Measurements from ENCODE around the gene KCNAB1.

The KCNAB1 gene

DNA sequence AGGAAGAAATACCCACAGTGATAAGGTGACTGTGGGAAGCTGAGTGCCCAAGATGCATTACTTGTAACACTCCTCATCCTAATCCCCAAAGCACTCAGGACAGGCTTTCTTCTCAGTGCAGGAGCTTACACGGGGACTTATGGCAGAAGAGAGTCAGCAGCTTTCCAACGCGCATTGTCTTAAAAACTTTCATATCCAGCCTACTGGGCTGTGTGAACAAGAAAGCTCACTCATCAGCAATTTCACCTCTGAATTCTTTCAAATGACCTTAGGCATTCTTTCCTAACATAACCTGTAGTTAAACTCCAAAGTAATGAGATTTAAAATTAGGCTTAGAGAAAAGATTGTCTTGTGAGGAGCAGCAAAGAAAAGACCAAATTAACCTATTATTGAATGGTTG is 132.3 kb downstream of the KCNAB1 start:
- H3K36me3 ChIP-seq (replicated peaks; ENCODE audit: insufficient read depth, low read length): no peaks in the 10 kb centered on the region
- H3K79me2 ChIP-seq (ENCODE audit: low read length): no peaks in the 10 kb centered on the region
- no peaks in the 10 kb centered on the region for H3K9me2 ChIP-seq (replicated peaks; ENCODE audit: insufficient read depth, low read length)
- no peaks in the 10 kb centered on the region for H3F3A ChIP-seq (ENCODE audit: insufficient read depth, low read length)
- no peak for DNase-seq
- no peak overlapping the region for H2AFZ ChIP-seq (ENCODE audit: low read length)
- H4K20me1 ChIP-seq (ENCODE audit: insufficient read depth, low read length): no peaks in the 10 kb centered on the region
- no peak overlapping the region for H3K27ac ChIP-seq (ENCODE audit: low read length)
- no peak overlapping the region for H3K4me2 ChIP-seq (ENCODE audit: low read depth, low read length)
- H3K9me3 ChIP-seq (replicated peaks; ENCODE audit: insufficient read depth, low read length): no peaks in the 10 kb centered on the region
- no peak overlapping the region for H3K4me3 ChIP-seq (ENCODE audit: low read length)
- no peak for TF ChIP-seq EZH2phosphoT487 (IDR thresholded peaks at IDR 0.05; ENCODE audit: low read length)
- no peak for TF ChIP-seq EZH2 (optimal IDR thresholded peaks at IDR 0.05; ENCODE audit: low read depth, low read length)
- TF ChIP-seq, protein P1, sequence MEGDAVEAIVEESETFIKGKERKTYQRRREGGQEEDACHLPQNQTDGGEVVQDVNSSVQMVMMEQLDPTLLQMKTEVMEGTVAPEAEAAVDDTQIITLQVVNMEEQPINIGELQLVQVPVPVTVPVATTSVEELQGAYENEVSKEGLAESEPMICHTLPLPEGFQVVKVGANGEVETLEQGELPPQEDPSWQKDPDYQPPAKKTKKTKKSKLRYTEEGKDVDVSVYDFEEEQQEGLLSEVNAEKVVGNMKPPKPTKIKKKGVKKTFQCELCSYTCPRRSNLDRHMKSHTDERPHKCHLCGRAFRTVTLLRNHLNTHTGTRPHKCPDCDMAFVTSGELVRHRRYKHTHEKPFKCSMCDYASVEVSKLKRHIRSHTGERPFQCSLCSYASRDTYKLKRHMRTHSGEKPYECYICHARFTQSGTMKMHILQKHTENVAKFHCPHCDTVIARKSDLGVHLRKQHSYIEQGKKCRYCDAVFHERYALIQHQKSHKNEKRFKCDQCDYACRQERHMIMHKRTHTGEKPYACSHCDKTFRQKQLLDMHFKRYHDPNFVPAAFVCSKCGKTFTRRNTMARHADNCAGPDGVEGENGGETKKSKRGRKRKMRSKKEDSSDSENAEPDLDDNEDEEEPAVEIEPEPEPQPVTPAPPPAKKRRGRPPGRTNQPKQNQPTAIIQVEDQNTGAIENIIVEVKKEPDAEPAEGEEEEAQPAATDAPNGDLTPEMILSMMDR (IDR thresholded peaks at IDR 0.05; ENCODE audit: low read length): no peak
- no peak overlapping the region for H3K9ac ChIP-seq (ENCODE audit: low read length)
- H3K4me1 ChIP-seq (ENCODE audit: low read length): 0 out of 2 replicates have a peak, but pooled peaks cover 6% of the 10 kb centered on the region
- no peaks in the 10 kb centered on the region for H3K27me3 ChIP-seq (replicated peaks; ENCODE audit: insufficient read depth, low read length)

DNA sequence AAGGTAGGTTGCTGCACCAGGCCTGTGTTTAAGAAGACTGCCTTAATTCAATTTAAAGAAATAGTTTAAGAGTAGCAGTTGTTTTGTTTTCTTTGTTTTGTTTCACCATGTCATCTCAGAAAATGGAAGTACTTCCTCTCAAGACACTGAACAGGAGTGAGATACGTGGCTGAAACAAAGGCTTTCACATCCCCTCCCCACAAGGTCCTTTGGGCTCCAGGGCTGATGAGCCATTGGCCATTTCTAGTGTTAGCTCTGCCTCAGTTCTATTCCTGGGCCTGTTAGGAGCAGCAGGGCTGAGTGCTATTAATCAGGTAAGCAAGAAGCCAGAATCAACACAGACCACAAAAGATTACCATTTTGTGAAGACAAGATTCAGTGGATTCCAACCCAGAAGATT is 132.8 kb downstream of the KCNAB1 start:
- Histone ChIP-seq H3K4me3 (ENCODE audit: low read length) (no peak overlapping the region), H3K4me1 (ENCODE audit: low read length) (0 out of 2 replicates have a peak, but pooled peaks cover 6% of the 10 kb centered on the region), H3F3A (ENCODE audit: insufficient read depth, low read length) (no peaks in the 10 kb centered on the region), H3K36me3 (replicated peaks; ENCODE audit: insufficient read depth, low read length) (no peaks in the 10 kb centered on the region), H3K27ac (ENCODE audit: low read length) (no peak overlapping the region), H3K27me3 (replicated peaks; ENCODE audit: insufficient read depth, low read length) (no peaks in the 10 kb centered on the region), H3K4me2 (ENCODE audit: low read depth, low read length) (0 out of 2 replicates have a peak overlapping the region, but pooled peaks have one; percentile 1), H3K9ac (ENCODE audit: low read length) (no peak overlapping the region), H3K9me3 (replicated peaks; ENCODE audit: insufficient read depth, low read length) (no peaks in the 10 kb centered on the region), H4K20me1 (ENCODE audit: insufficient read depth, low read length) (no peaks in the 10 kb centered on the region), H3K9me2 (replicated peaks; ENCODE audit: insufficient read depth, low read length) (no peaks in the 10 kb centered on the region), H3K79me2 (ENCODE audit: low read length) (no peaks in the 10 kb centered on the region), H2AFZ (ENCODE audit: low read length) (peak overlapping the region; percentile 16; the same call in 1 of the 2 replicates)
- TF ChIP-seq EZH2 (optimal IDR thresholded peaks at IDR 0.05; ENCODE audit: low read depth, low read length): no peak
- TF ChIP-seq, protein P1 (IDR thresholded peaks at IDR 0.05; ENCODE audit: low read length): no peak
- no peak for TF ChIP-seq EZH2phosphoT487 (IDR thresholded peaks at IDR 0.05; ENCODE audit: low read length)
- DNase-seq: peak; percentile 33

DNA sequence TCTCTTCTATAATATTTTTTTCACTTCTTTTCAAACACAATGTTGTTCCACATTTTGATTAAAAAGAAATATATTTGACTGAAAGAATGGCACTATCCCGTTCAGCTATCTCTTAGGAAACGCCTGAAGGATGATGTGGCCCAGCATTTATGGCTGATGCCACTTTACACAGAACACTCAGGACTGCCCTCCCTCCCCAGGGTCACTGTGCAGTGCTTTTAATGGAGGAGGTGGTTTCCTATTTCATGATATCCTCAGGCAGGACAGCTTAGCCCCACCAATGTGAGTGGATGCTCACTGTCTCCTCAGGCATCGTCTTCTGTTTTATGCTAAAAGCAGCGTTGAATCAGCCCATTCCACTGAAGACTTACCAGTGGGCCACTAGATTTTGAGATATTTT is 135.9 kb downstream of the KCNAB1 start:
- no peak for TF ChIP-seq EZH2phosphoT487 (IDR thresholded peaks at IDR 0.05; ENCODE audit: low read length)
- TF ChIP-seq, protein P1 (IDR thresholded peaks at IDR 0.05; ENCODE audit: low read length): no peak
- Histone ChIP-seq H3K79me2 (ENCODE audit: low read length) (no peaks in the 10 kb centered on the region), H3K36me3 (replicated peaks; ENCODE audit: insufficient read depth, low read length) (no peaks in the 10 kb centered on the region), H3K9me3 (replicated peaks; ENCODE audit: insufficient read depth, low read length) (no peaks in the 10 kb centered on the region), H3K4me2 (ENCODE audit: low read depth, low read length) (no peak overlapping the region), H3K27ac (ENCODE audit: low read length) (no peak overlapping the region), H2AFZ (ENCODE audit: low read length) (no peak overlapping the region), H3F3A (ENCODE audit: insufficient read depth, low read length) (no peaks in the 10 kb centered on the region), H3K9ac (ENCODE audit: low read length) (no peak overlapping the region), H4K20me1 (ENCODE audit: insufficient read depth, low read length) (no peaks in the 10 kb centered on the region), H3K4me3 (ENCODE audit: low read length) (no peak overlapping the region), H3K9me2 (replicated peaks; ENCODE audit: insufficient read depth, low read length) (no peaks in the 10 kb centered on the region), H3K27me3 (replicated peaks; ENCODE audit: insufficient read depth, low read length) (no peaks in the 10 kb centered on the region), H3K4me1 (ENCODE audit: low read length) (0 out of 2 replicates have a peak, but pooled peaks cover 6% of the 10 kb centered on the region)
- no peak for DNase-seq
